Activated CD4-positive, alpha-beta T cell treated with anti-CD3 and anti-CD28 coated beads for 36 hours (primary cell): ENCODE measurements around the gene RASGRP4. TPM values are rescaled to one million over a fixed set of nuclear protein-coding genes. Genes with fewer than 3 reads are reported as not detected.
A peak's percentile ranks its signal among the peaks of the same experiment; 100 is the strongest.

Experiments used
- ATAC-seq: fragments of 200-7000 bp; cut with Tn5 transposase; one replicate; pipeline ENCODE4 v1.10.0; 2021; ENCODE audit warnings: mild to moderate bottlenecking, moderate library complexity
- CTCF ChIA-PET: fragments of 350-600 bp; sonication (Branson Sonifier 250); formaldehyde crosslinking; loops from one replicate; lab custom pipeline; 2021; ENCODE audit warnings: antibody characterized with exemption; lab: Charles Lee
- POLR2A ChIA-PET: fragments of 350-600 bp; sonication (Branson Sonifier 250); formaldehyde crosslinking; loops from one replicate; lab custom pipeline; 2021; ENCODE audit warnings: antibody characterized with exemption, inconsistent platforms; lab: Charles Lee
- DNase-seq: peaks from one replicate; pipeline ENCODE4 v3.0.0-alpha.2; 2020
- H3K27ac Mint-ChIP-seq: one replicate; pipeline ENCODE4 v1.8.0; 2021; ENCODE audit warnings: mixed read lengths
- H3K27me3 Mint-ChIP-seq: one replicate; pipeline ENCODE4 v1.8.0; 2021; ENCODE audit warnings: mixed read lengths
- H3K36me3 Mint-ChIP-seq: one replicate; pipeline ENCODE4 v1.8.0; 2021; ENCODE audit warnings: low read depth, mixed read lengths
- H3K4me1 Mint-ChIP-seq: one replicate; pipeline ENCODE4 v1.8.0; 2021; ENCODE audit warnings: mixed read lengths
- H3K4me3 Mint-ChIP-seq: one replicate; pipeline ENCODE4 v1.8.0; 2021; ENCODE audit warnings: mild to moderate bottlenecking, moderate library complexity, mixed read lengths
- H3K9me3 Mint-ChIP-seq: one replicate; pipeline ENCODE4 v1.8.0; 2021; ENCODE audit warnings: low read depth, mixed read lengths
- intact Hi-C, 2 experiments: fragments of 100-400 bp; cut with DNase I in 1 of 2; cut with micrococcal nuclease in 1 of 2; formaldehyde crosslinking; loops; one replicate each; pipeline versions ENCODE4 v1.14.2 to v1.15.1; 2022 to 2024; cut with DNase I, micrococcal nuclease
- total RNA-seq, 2 experiments: library from RNA; stranded (reverse); gene quantifications; one replicate each; pipeline ENCODE4 v1.2.3, GENCODE V29; 2021

The RASGRP4 gene
- total RNA-seq, 2 experiments from 2014 or later = 5.6 to 5.9 TPM

- CTCF ChIA-PET = no interaction called here
- Mint-ChIP-seq H3K9me3 (no peaks in the 10 kb centered on the region), H3K4me1 (no peaks in the 10 kb centered on the region)
Observed at GRCh38 chr19:38443458-38443999, 17.5 kb upstream of the RASGRP4 start.

GRCh38 chr19:38442736-38443135 is 16.7 kb upstream of the RASGRP4 start:
- intact Hi-C loops = no loop called here
- ATAC-seq (no peak), DNase-seq (no peak)
- ChIA-PET POLR2A (no interaction called here), CTCF (no interaction called here)
- Mint-ChIP-seq H3K4me1 (peaks cover 4% of the 10 kb centered on the region), H3K9me3 (no peaks in the 10 kb centered on the region), H3K27ac (no peak overlapping the region), H3K4me3 (no peak overlapping the region), H3K27me3 (peaks cover 4% of the 10 kb centered on the region), H3K36me3 (no peaks in the 10 kb centered on the region)

More at GRCh38 chr19:38443458-38443999, 17.5 kb upstream of the RASGRP4 start:
- intact Hi-C loops = no loop called here
- Mint-ChIP-seq H3K27ac (no peak overlapping the region), H3K27me3 (no peaks in the 10 kb centered on the region), H3K4me3 (no peak overlapping the region), H3K36me3 (no peaks in the 10 kb centered on the region)
- DNase-seq (no peak), ATAC-seq (no peak)
- POLR2A ChIA-PET = no interaction called here

DNA sequence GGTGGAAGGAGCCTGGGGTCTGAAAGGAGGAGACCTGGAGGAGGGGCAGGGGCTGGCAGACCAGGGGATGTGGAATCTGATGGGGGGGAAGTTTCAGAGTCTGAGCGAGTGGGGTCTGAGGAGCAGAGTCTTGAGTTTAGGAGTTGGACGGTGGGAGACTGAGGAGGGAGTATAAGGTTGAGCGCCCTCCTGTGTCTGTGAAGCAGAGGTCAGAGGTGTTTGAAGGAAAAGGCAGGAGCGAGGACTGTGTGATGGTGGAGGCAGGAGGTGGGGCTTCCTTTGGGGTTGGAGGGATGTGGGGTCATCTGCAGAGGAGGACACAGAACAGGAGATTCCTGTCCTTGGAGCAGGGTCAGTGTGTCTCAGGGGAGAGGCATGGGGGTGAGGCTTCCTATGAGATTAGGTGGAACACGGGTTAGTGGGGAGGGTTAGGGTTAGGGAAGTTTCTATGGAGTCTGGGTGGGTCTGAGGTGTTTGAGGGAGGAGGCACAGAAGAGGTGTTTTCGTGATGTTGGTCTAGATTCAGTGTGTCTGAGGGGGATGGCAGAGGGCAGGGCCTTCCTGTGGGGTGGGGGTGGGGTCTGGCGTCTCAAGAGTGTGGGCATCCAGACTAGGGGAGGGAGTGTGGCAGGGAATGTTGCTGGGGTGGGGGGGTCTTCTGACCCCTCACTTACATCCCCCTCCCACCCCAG is 15.8 kb upstream of the RASGRP4 start:
- Mint-ChIP-seq H3K27me3 (peaks cover 4% of the 10 kb centered on the region), H3K36me3 (no peaks in the 10 kb centered on the region), H3K27ac (no peak overlapping the region), H3K9me3 (no peaks in the 10 kb centered on the region), H3K4me3 (no peak overlapping the region), H3K4me1 (peaks cover 4% of the 10 kb centered on the region)
- ChIA-PET POLR2A (no interaction called here), CTCF (no interaction called here)
- intact Hi-C loops = loop anchor here in 1 of 2 experiments (1.0 kb wide), 1 partner anchor 39 kb away; the partner anchor contains the start of gene FAM98C
- ATAC-seq (peak; percentile 85), DNase-seq (peak; percentile 36)

DNA sequence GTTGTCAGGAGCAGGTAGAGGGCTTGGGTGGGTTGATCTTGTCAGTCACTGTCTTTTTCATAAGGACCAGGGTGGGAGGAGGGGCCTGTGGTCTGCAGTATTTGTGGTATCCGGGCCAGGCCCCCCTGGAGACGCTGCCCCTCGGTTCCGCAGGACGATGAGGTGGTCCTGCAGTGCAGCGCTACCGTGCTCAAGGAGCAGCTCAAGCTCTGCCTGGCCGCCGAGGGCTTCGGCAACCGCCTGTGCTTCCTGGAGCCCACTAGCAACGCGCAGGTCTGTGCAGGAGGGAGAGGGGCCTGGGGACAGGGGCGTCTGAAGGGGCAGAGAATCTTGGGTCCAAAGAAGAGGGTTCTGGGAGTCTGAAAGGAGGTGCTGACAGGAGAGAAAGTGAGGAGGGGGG is 14.6 kb upstream of the RASGRP4 start:
- Mint-ChIP-seq H3K36me3 (no peaks in the 10 kb centered on the region), H3K27me3 (peaks cover 4% of the 10 kb centered on the region), H3K9me3 (no peaks in the 10 kb centered on the region), H3K4me1 (peaks cover 4% of the 10 kb centered on the region), H3K4me3 (no peak overlapping the region), H3K27ac (no peak overlapping the region)
- intact Hi-C loops = no loop called here
- no peak for ATAC-seq
- ChIA-PET POLR2A (no interaction called here), CTCF (no interaction called here)
- DNase-seq = no peak

DNA sequence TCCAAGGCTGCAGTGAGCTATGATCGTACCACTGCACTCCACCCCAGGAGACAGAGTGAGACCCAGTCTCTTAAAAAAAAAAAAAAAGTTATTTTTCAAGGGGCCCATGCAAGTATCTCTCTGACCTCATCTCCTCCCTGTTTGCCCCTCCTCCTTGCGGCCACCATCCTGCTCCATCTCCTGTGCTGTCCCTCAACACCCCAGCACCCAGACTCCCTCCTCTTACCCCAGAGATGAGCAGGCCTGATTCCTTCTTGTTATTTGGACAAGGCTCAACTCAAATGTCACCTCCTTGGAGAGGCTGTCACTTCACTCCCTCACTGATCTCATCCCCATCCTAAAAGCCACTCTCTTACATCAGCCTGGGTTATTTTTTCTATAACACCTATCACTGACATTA is 11.9 kb upstream of the RASGRP4 start:
- intact Hi-C loops = loop anchor here in 1 of 2 experiments (2.0 kb wide), 1 partner anchor 15 kb away; no protein-coding TSS in a partner anchor
- Mint-ChIP-seq H3K36me3 (no peaks in the 10 kb centered on the region), H3K27ac (peak overlapping the region; percentile 22), H3K27me3 (peaks cover 9% of the 10 kb centered on the region), H3K9me3 (no peaks in the 10 kb centered on the region), H3K4me1 (peaks cover 9% of the 10 kb centered on the region), H3K4me3 (no peak overlapping the region)
- ATAC-seq = no peak
- no peak for DNase-seq
- POLR2A ChIA-PET = no interaction called here
- CTCF ChIA-PET = interaction anchor here (1.3 kb wide), 1 partner anchor 34 kb away, joined by 3 read pairs; no protein-coding TSS in a partner anchor

- ATAC-seq (no peak), DNase-seq (no peak)
- intact Hi-C loops = loop anchor here in 1 of 2 experiments (2.0 kb wide), 1 partner anchor 16 kb away; no protein-coding TSS in a partner anchor
- H3K36me3 Mint-ChIP-seq = no peaks in the 10 kb centered on the region
- no peak overlapping the region for H3K27ac Mint-ChIP-seq
- peaks cover 9% of the 10 kb centered on the region for H3K4me1 Mint-ChIP-seq
- peaks cover 9% of the 10 kb centered on the region for H3K27me3 Mint-ChIP-seq
- POLR2A ChIA-PET = no interaction called here
- CTCF ChIA-PET = interaction anchor here (1.3 kb wide), 1 partner anchor 33 kb away, joined by 3 read pairs; no protein-coding TSS in a partner anchor
- H3K4me3 Mint-ChIP-seq = no peak overlapping the region
- no peaks in the 10 kb centered on the region for H3K9me3 Mint-ChIP-seq
Observed at GRCh38 chr19:38437295-38437694, 11.3 kb upstream of the RASGRP4 start.

DNA sequence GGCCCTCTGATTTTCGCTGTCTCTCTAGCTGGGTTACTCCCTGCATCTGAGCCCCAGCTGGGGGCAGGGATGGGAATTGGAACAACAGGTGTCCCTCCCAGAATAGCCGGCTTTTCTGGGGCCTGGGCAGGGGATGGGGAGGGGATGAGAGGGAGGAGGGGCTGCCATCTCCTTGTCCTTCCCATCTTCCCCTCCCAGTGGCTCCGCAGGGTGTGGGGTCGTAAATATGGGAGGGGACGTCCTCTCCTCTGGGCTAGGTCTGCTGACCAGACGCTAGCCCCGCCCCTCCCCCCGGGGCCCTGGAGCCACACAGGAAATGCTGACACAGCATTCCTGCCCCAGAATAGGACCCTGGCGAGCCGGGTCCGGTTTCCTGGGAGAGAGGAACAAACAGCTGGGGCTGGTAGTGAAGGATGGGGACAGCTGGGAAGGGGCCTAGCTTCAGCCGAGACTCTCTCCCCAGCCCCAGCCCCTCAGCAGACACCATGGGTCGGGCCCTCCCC is 8.6 kb upstream of the RASGRP4 start:
- intact Hi-C loops = no loop called here
- CTCF ChIA-PET = interaction anchor here (1.3 kb wide), 1 partner anchor 31 kb away, joined by 4 read pairs; the partner anchor contains the start of gene FAM98C
- no peak for DNase-seq
- Mint-ChIP-seq H3K9me3 (no peaks in the 10 kb centered on the region), H3K36me3 (no peaks in the 10 kb centered on the region), H3K27ac (no peak overlapping the region), H3K27me3 (peaks cover 9% of the 10 kb centered on the region), H3K4me1 (peaks cover 11% of the 10 kb centered on the region), H3K4me3 (peak overlapping the region; percentile 40)
- POLR2A ChIA-PET = no interaction called here
- no peak for ATAC-seq

GRCh38 chr19:38433268-38433733 is 7.3 kb upstream of the RASGRP4 start, which contains the start of gene RYR1:
TSS of gene RYR1 (plus strand) at chr19:38433691. CDS start at chr19:38433830, 139 bp downstream.
- DNase-seq (peak; percentile 77), ATAC-seq (peak; percentile 57)
- no peak within 1 kb of the TSS for H3K27ac Mint-ChIP-seq
- intact Hi-C loops = loop anchor here in 1 of 2 experiments (2.0 kb wide), 1 partner anchor 74 kb away; no protein-coding TSS in a partner anchor
- peak within 1 kb of the TSS; percentile 51 for H3K4me3 Mint-ChIP-seq
- H3K9me3 Mint-ChIP-seq = no peaks in the 10 kb centered on the region
- H3K27me3 Mint-ChIP-seq = peaks cover 9% of the 10 kb centered on the region
- peaks cover 22% of the 10 kb centered on the region for H3K4me1 Mint-ChIP-seq
- ChIA-PET CTCF (no interaction called here), POLR2A (no interaction called here)
- H3K36me3 Mint-ChIP-seq = no peaks in the 10 kb centered on the region

DNA sequence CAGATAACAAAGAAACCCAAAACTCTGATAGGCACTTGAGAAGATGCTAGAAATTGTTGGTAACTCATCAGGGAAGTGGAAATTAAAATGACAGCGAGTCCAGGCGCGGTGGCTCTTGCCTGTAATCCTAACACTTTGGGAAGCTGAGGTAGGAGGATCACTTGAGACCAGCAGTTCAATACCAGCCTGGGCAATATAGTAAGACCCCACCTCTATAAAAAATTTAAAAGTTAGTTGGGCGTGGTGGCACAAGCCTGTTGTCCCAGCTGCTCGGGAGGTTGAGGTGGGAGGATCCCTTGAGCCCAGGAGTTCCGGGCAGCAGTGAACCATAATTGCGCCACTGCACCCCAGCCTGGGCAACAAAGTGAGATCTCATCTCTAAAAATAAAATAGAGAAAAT is 4.9 kb upstream of the RASGRP4 start:
- Mint-ChIP-seq H3K4me1 (peaks cover 36% of the 10 kb centered on the region), H3K36me3 (no peaks in the 10 kb centered on the region), H3K4me3 (no peak overlapping the region), H3K27me3 (peaks cover 5% of the 10 kb centered on the region), H3K9me3 (no peaks in the 10 kb centered on the region), H3K27ac (no peak overlapping the region)
- ATAC-seq (no peak), DNase-seq (no peak)
- intact Hi-C loops = no loop called here
- POLR2A ChIA-PET = interaction anchor here (0.6 to 0.7 kb wide), 2 partner anchors 26 to 481 kb away, joined by 3 to 5 read pairs; no protein-coding TSS in a partner anchor
- CTCF ChIA-PET = no interaction called here

DNA sequence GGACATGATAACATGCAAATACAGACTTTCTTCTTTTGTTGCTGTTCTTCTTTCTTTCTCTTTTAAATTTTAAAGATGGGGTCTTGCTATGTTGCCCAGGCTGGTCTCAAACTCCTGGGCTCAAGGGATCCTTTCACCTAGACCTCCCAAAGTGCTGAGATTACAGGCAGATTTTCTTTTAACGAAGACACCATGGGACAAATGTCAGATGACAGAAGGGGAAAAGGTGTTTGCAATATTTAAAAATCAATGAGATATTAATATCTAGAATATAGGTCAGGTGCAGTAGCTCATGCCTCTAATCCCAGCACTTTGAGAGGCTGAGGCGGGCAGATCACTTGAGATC is 3.8 kb upstream of the RASGRP4 start:
- Mint-ChIP-seq H3K9me3 (no peaks in the 10 kb centered on the region), H3K4me3 (peak overlapping the region; percentile 28), H3K36me3 (no peaks in the 10 kb centered on the region), H3K27ac (peak overlapping the region; percentile 98), H3K4me1 (peaks cover 38% of the 10 kb centered on the region), H3K27me3 (peaks cover 5% of the 10 kb centered on the region)
- intact Hi-C loops = loop anchor here (1.0 to 5.0 kb wide), 5 partner anchors 123 to 973 kb away; no protein-coding TSS in a partner anchor
- CTCF ChIA-PET = interaction anchor here (4.6 kb wide), 1 partner anchor 27 kb away, joined by 23 read pairs; the partner anchor contains the start of gene FAM98C
- POLR2A ChIA-PET = no interaction called here
- ATAC-seq (no peak), DNase-seq (no peak)

GRCh38 chr19:38429055-38429810 is 3.2 kb upstream of the RASGRP4 start:
- Mint-ChIP-seq H3K4me1 (peaks cover 38% of the 10 kb centered on the region), H3K27me3 (peaks cover 3% of the 10 kb centered on the region), H3K27ac (peak overlapping the region; percentile 98), H3K9me3 (no peaks in the 10 kb centered on the region), H3K4me3 (peak overlapping the region; percentile 32), H3K36me3 (no peaks in the 10 kb centered on the region)
- ChIA-PET CTCF (interaction anchor here (4.6 kb wide), 1 partner anchor 26 kb away, joined by 23 read pairs; the partner anchor contains the start of gene FAM98C), POLR2A (interaction anchor here (0.6 to 1.0 kb wide), 2 partner anchors 26 to 55 kb away, joined by 3 to 5 read pairs; no protein-coding TSS in a partner anchor)
- DNase-seq (peak; percentile 72), ATAC-seq (peak; percentile 56)
- intact Hi-C loops = loop anchor here (1.0 to 5.0 kb wide), 5 partner anchors 123 to 973 kb away; no protein-coding TSS in a partner anchor
